SH-SY5Y (cell line): ENCODE data around the gene GJA3.

Experiments
- GATA2 ChIP-seq: IDR thresholded peaks from 2 replicates; pipeline ENCODE4 v1.6.1; 2011; ENCODE audit warnings: mild to moderate bottlenecking, low read depth, low read length
- GATA3 ChIP-seq: IDR thresholded peaks from 2 replicates; pipeline ENCODE4 v1.6.1; 2011; ENCODE audit warnings: low read depth, mild to moderate bottlenecking, low read length, moderate library complexity

DNA sequence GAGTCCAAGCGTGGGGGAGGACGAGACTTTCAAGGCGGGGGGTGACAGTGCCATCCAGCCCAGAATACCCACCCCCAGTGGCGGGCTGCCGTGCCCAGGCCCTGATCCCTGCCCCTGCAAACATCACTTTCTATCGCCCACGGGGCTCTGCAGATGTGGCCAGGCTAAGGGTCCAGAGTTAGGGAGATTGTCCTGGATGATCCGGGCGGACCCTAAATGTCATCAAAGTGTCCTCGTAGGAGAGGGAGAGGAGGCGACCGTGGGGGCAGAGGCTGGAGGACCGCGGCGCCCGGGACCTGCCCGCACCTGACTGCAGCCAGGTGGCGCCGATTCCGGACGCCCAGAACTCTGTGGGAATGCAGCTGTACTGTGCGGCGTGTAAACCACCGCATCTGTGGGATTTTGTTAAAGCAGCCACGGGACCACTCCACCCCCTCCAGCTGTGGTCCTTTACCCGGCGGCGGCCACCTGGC is 32.4 kb downstream of the GJA3 start:
- no peak for TF ChIP-seq GATA3
- no peak for TF ChIP-seq GATA2
